Endothelial cell of umbilical vein (primary cell): Measurements from ENCODE around the gene PPP2R2D. TPM values are rescaled to one million over a fixed set of nuclear protein-coding genes. Genes with fewer than 3 reads are reported as not detected.

Experiments
- BruUV-seq: library from RNA; stranded (reverse); fragments of 400-500 nt; replicated peaks from 2 replicates; lab custom pipeline; 2021; lab: Mats Ljungman, UMichigan
- CTCF ChIA-PET: fragments of 300-600, 350-600 bp; sonication (Branson Sonifier 250); formaldehyde crosslinking; loops from one replicate; lab custom pipeline; 2021; ENCODE audit warnings: antibody characterized with exemption, inconsistent platforms; lab: Charles Lee
- POLR2A ChIA-PET: fragments of 300-600, 350-600 bp; sonication (Branson Sonifier 250); formaldehyde crosslinking; loops from one replicate; lab custom pipeline; 2021; ENCODE audit warnings: antibody characterized with exemption, inconsistent platforms; lab: Charles Lee
- DNase-seq: peaks from one replicate; pipeline ENCODE4 v3.0.0-alpha.2; 2011; ENCODE audit warnings: low read depth, low spot score
- FAIRE-seq: peaks from 2 replicates; lab custom pipeline; 2011; peaks lifted over from hg19 to GRCh38; lab: Jason Lieb, UNC
- H2AFZ ChIP-seq: 2 replicates; pipeline ENCODE4 v1.6.0; 2012; ENCODE audit warnings: low read depth, low read length, control low read depth, inconsistent platforms
- H3K27ac ChIP-seq: 2 replicates; pipeline ENCODE4 v1.5.1; 2011; ENCODE audit warnings: low read depth, mild to moderate bottlenecking, control low read depth, low read length, moderate library complexity; ENCODE audit not compliant: insufficient read depth
- H3K27me3 ChIP-seq, 2 experiments: 2 replicates each; pipeline versions ENCODE4 v1.6.0 to v1.6.1; 2011; ENCODE audit warnings: low read length in 2 of 2, mixed read lengths in 1 of 2; ENCODE audit not compliant: control insufficient read depth in 2 of 2, insufficient read depth in 2 of 2
- H3K36me3 ChIP-seq, 2 experiments: 2 replicates in 1 of 2; 3 replicates in 1 of 2; pipeline ENCODE4 v1.5.1; 2011; ENCODE audit warnings: low read length in 2 of 2, mild to moderate bottlenecking in 1 of 2, moderate library complexity in 1 of 2; ENCODE audit not compliant: control insufficient read depth in 2 of 2, insufficient read depth in 2 of 2; ENCODE audit errors: extremely low read depth in 1 of 2
- H3K4me1 ChIP-seq: 3 replicates; pipeline ENCODE4 v1.5.1; 2011; ENCODE audit warnings: mild to moderate bottlenecking, low read length; ENCODE audit not compliant: control insufficient read depth, insufficient read depth; ENCODE audit errors: extremely low read depth
- H3K4me2 ChIP-seq: 2 replicates; pipeline ENCODE4 v1.6.1; 2011; ENCODE audit warnings: low read length, control low read depth, mixed read lengths; ENCODE audit not compliant: insufficient read depth
- H3K4me3 ChIP-seq, 3 experiments: fragments of 200-600 bp in 1 of 3; sonication (generic), shearing (Covaris generic) in 1 of 3; replicated peaks in 1 of 3; 2 replicates each; pipeline ENCODE4 v1.5.1; 2011 to 2016; ENCODE audit warnings: control low read depth in 3 of 3, low read length in 3 of 3, mild to moderate bottlenecking in 2 of 3, inconsistent platforms in 1 of 3, low read depth in 1 of 3, moderate library complexity in 1 of 3; ENCODE audit not compliant: insufficient read depth in 1 of 3
- H3K79me2 ChIP-seq: 2 replicates; pipeline ENCODE4 v1.6.0; 2012; ENCODE audit warnings: low read length, inconsistent platforms; ENCODE audit not compliant: control insufficient read depth, insufficient read depth
- H3K9ac ChIP-seq: replicated peaks from 2 replicates; pipeline ENCODE3; 2011; ENCODE audit warnings: low read length, control low read depth; ENCODE audit not compliant: insufficient read depth; ENCODE audit errors: extremely low read depth
- H3K9me1 ChIP-seq: replicated peaks from 3 replicates; pipeline ENCODE4 v1.6.0; 2011; ENCODE audit warnings: mild to moderate bottlenecking, low read length; ENCODE audit not compliant: control insufficient read depth, insufficient read depth; ENCODE audit errors: extremely low read depth
- H3K9me3 ChIP-seq: replicated peaks from 2 replicates; pipeline ENCODE4 v1.5.1; 2012; ENCODE audit warnings: low read length, inconsistent platforms; ENCODE audit not compliant: control insufficient read depth, insufficient read depth
- H4K20me1 ChIP-seq: replicated peaks from 2 replicates; pipeline ENCODE3; 2011; ENCODE audit warnings: mild to moderate bottlenecking, low read length; ENCODE audit not compliant: control insufficient read depth, insufficient read depth; ENCODE audit errors: extremely low read depth
- CTCF ChIP-seq, 2 donors: IDR thresholded peaks; 1 replicate in 1 of 2; 2 replicates in 1 of 2; pipeline ENCODE4 v1.5.1; 2011; ENCODE audit warnings: low read length in 2 of 2, mild to moderate bottlenecking in 2 of 2, moderate library complexity in 2 of 2, control low read depth in 1 of 2, inconsistent platforms in 1 of 2, low read depth in 1 of 2; ENCODE audit not compliant: insufficient read depth in 1 of 2; ENCODE audit errors: extremely low read depth in 1 of 2
- EZH2 ChIP-seq: IDR thresholded peaks from 2 replicates; pipeline ENCODE4 v1.6.1; 2012; ENCODE audit warnings: borderline replicate concordance, low read depth, mild to moderate bottlenecking, moderate library complexity, low read length, inconsistent platforms; ENCODE audit not compliant: severe bottlenecking
- FOS ChIP-seq: IDR thresholded peaks from 2 replicates; pipeline ENCODE4 v1.6.1; 2011; ENCODE audit warnings: mild to moderate bottlenecking, low read length, moderate library complexity, borderline replicate concordance; ENCODE audit not compliant: insufficient read depth
- GATA2 ChIP-seq: IDR thresholded peaks from 2 replicates; pipeline ENCODE4 v1.7.0; 2011; ENCODE audit warnings: low read depth, mild to moderate bottlenecking, moderate library complexity, mixed read lengths, low read length; ENCODE audit not compliant: insufficient read length, insufficient read depth
- JUN ChIP-seq: IDR thresholded peaks from 2 replicates; pipeline ENCODE4 v1.6.1; 2011; ENCODE audit warnings: borderline replicate concordance, low read depth; ENCODE audit not compliant: insufficient read length, insufficient read depth
- MAX ChIP-seq: IDR thresholded peaks from 2 replicates; pipeline ENCODE4 v1.6.1; 2011; ENCODE audit not compliant: insufficient read depth, insufficient read length
- MYC ChIP-seq: IDR thresholded peaks from one replicate; pipeline ENCODE4 v1.6.1; 2011; ENCODE audit warnings: mild to moderate bottlenecking, low read depth, low read length
- POLR2A ChIP-seq: IDR thresholded peaks from 2 replicates; pipeline ENCODE4 v1.6.1; 2012; ENCODE audit warnings: low read depth, mild to moderate bottlenecking, control low read depth, low read length
- POLR2AphosphoS5 ChIP-seq: IDR thresholded peaks from 2 replicates; pipeline ENCODE4 v1.6.1; 2012; ENCODE audit warnings: low read depth, mild to moderate bottlenecking, control low read depth, low read length, moderate library complexity; ENCODE audit not compliant: insufficient read depth
- dilution Hi-C: fragments of 300-500 bp; cut with MboI; formaldehyde crosslinking; loops from one replicate; pipeline ENCODE4 v1.15.0; 2019; ENCODE audit warnings: low sequenced_read_pairs; ENCODE audit not compliant: extremely low pct_ligation_motif_present
- intact Hi-C: fragments of 100-400 bp; cut with micrococcal nuclease; formaldehyde crosslinking; loops from one replicate; pipeline ENCODE4 v1.10.0; 2022
- polyA plus RNA-seq, 4 experiments: library from polyadenylated mRNA; depleted of rRNA in 3 of 4; stranded (reverse) in 3 of 4; unstranded in 1 of 4; fragments of >200 nt; gene quantifications; 2 replicates each; pipeline versions ENCODE4 v1.2.1 to v1.2.3, GENCODE V29; 2011 to 2012; ENCODE audit warnings: missing spikeins in 1 of 4
- total RNA-seq: library from RNA; stranded (reverse); gene quantifications from 2 replicates; pipeline ENCODE4 v1.2.3, GENCODE V29; 2021

Gene PPP2R2D
- total and polyA plus RNA-seq, 2 donors (not counting 3 experiments of a cell fraction or from before 2014, with no cell fraction given): 29.9 to 36.3 TPM

DNA sequence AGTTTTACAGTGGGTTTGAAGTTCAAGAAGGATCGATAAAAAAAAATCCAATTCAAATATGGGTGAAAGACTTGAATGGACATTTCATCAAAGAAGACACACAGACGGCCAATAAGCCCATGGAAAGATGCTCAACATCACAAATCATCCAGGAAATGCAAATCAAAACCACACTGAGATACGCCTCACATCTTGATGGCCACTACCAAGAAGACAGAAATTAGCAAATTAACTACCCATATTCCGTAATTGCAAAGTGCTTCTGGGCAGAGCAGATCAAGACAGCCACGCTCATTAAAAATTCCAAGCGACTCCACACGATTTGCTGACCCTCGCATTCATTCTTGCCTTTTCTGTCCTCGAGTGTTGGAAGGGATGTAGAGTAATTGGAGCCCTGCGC, 34.1 kb upstream of the PPP2R2D start:
- no TSS peak for BruUV-seq
- no peaks in the 10 kb centered on the region for H3K4me1 ChIP-seq
- no peak overlapping the region for H3K9ac ChIP-seq
- H3K9me3 ChIP-seq: no peaks in the 10 kb centered on the region
- CTCF ChIA-PET: no interaction called here
- no peaks in the 10 kb centered on the region for H3K9me1 ChIP-seq
- H3K27me3 ChIP-seq: no peaks in the 10 kb centered on the region
- intact Hi-C loops (no loop called here), dilution Hi-C loops (no loop called here)
- H3K4me3 ChIP-seq: no peak overlapping the region
- no peak for DNase-seq
- FAIRE-seq: no peak
- H3K79me2 ChIP-seq: no peaks in the 10 kb centered on the region
- H3K36me3 ChIP-seq: no peaks in the 10 kb centered on the region
- no peaks in the 10 kb centered on the region for H4K20me1 ChIP-seq
- H2AFZ ChIP-seq: no peak overlapping the region
- no peak overlapping the region for H3K4me2 ChIP-seq
- no peak for TF ChIP-seq POLR2A
- TF ChIP-seq FOS: no peak
- no peak for TF ChIP-seq MAX
- no peak overlapping the region for H3K27ac ChIP-seq
- POLR2A ChIA-PET: no interaction called here

DNA sequence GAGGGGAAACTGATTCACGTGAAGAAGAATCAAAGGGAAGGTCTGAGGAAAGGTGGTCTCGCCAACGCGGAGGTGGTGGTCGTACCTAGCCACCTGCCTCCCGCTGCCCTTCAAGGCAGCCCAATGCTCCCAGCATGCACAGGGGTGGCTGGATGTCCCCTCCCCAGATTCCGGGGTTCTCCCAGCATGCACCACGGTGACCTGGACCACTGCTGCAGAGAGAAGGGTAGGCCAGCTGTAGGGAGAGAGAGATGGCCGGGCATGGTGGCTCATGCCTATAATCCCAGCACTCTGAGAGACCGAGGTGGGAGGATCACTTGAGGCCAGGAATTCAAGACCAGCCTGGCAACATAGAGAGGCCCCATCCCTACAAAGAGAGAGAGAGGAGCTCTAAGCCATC, 32.4 kb upstream of the PPP2R2D start:
- Histone ChIP-seq H3K79me2 (no peaks in the 10 kb centered on the region), H3K27ac (no peak overlapping the region), H3K4me3 (no peak overlapping the region), H3K9me1 (no peaks in the 10 kb centered on the region), H2AFZ (no peak overlapping the region), H3K9ac (no peak overlapping the region), H4K20me1 (no peaks in the 10 kb centered on the region), H3K4me1 (no peaks in the 10 kb centered on the region), H3K4me2 (no peak overlapping the region), H3K36me3 (no peaks in the 10 kb centered on the region), H3K27me3 (no peaks in the 10 kb centered on the region), H3K9me3 (no peaks in the 10 kb centered on the region)
- dilution Hi-C loops: no loop called here
- FAIRE-seq (no peak), DNase-seq (no peak)
- no peak for TF ChIP-seq POLR2AphosphoS5
- no peak for TF ChIP-seq EZH2
- no peak for TF ChIP-seq CTCF (IDR thresholded peaks at IDR 0.05; ENCODE audit: extremely low read depth in 1 of 2, insufficient read depth in 1 of 2, low read depth in 1 of 2, low read length in 2 of 2)
- TF ChIP-seq GATA2: no peak
- no peak for TF ChIP-seq MAX
- no peak for TF ChIP-seq POLR2A
- no peak for TF ChIP-seq JUN
- no peak for TF ChIP-seq FOS
- TF ChIP-seq MYC: no peak
- intact Hi-C loops: no loop called here
- ChIA-PET CTCF (no interaction called here), POLR2A (no interaction called here)
- BruUV-seq: no TSS peak
